GM18861 (cell line): ENCODE data around the gene GFER.
"Not testable (repeated sequence)": the region's sequence is repeated elsewhere in the genome, so short reads cannot be mapped to it uniquely, and the experiment has no call there.

ENCODE experiments used
- ATAC-seq: cut with Tn5 transposase; IDR thresholded peaks from one replicate; pipeline ENCODE4 v1.9.1; 2021; ENCODE audit not compliant: unreplicated experiment

The GFER gene

GRCh38 chr16:2005646-2006045, 21.7 kb downstream of the GFER start:
- no peak for ATAC-seq

DNA sequence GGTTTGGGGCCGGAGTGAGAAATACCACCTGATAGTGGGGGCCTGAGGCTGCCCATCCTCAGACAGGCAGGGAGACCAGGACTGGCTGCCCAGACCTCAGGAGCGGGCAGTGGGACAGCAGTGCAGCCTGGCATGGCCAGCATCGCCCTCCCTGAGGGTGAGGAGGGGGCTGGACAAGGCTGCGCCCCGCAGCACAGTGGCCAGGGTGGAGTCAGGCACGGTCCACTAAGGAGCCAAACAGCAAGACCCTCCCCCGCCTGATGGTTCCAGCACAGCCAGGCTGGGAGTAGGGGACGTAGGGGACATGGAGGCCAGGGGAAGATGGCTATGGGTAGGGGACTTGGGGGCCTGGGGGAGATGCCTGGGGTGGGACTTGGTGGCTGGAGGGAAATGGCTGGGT, 22.3 kb downstream of the GFER start:
- ATAC-seq: no peak

DNA sequence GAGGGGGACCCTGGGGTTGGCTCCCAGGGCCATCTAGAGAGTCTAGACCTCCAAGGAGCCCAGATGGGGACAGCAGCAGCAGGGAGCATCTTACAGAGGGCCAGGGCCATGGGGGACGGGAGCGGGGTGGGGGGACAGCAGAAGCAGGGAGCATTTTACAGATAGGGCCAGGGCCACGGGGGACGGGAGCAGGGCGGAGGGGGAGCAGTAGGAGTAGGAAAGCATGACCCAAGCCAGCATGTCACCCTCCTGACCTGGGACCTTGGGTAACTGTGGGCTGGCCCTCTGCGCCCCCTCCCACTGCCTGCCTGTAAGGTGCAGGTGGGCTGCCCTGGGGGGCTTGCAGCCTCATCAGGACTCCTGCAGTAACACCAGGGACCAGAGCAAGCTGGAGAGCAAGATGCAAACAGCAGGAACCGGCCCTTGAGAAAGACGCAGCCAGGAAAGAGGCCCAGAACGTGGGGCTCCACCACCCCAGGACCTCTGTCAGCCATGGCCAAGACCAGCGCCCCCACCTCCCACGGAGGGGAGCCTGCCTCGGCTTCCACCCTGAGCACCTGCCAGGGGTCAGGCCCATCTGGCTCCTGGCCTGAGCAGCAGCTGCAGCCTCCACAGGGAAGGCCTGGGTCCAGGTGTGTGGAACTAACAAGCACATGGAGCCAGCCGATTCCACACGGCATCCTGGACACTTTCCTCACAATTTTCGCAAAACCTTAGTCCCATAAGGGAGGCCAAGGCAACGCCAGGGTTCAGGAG, 23.3 kb downstream of the GFER start:
- ATAC-seq: no peak

DNA sequence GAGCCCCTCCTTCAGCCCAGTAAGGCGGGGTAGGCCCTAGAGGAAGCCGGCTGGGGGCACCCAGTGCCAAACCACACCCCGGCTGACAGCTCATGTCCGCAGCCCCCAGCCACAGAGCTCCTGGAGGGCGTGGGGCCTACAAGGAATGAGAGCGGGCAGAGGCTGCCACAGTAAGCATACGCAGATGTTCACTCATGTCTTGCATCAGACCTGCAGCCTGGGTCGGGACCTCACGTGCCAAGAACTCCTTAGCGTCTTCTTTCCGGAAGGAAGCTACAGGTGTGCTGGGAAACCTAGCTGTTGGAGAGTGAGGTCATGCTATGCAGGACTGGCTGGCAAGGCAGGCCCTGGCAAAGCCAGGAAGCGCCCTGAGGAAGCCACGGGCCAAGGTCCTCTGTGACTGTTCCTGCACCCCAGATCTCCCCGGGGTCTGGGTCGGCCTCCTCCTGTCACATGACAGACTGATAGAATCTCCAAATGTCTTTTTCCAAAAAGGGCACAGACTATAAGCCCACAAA, 24.1 kb downstream of the GFER start:
- no peak for ATAC-seq

DNA sequence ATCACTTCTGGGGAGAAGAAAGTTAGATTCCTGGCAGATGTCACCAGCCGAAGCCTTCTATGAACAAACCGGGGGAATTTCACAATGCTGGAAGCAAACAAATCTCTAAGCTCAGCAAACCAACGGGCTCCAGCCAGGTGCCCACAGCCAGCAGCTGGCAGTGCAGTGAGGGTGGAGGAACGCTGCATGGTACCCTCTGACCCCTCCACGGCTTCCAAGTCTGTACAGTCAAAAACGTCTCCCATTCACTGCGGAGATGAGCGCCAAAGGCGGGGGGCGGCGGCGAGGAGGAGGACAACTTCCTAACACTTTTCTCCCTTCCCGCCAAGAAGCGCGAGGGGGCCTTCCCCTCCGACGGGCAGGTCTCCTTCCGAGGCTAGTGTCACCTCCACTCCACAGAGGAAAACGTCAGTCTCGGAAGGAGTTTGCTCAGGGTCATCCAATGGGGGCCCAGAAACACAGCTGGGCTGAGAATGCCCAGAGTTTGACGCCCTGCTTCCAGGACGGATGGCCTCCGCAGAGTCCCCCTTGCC, 24.7 kb downstream of the GFER start:
- no peak for ATAC-seq

- ATAC-seq: peak; percentile 24
Measured at GRCh38 chr16:2009164-2009711, 25.2 kb downstream of the GFER start.

DNA sequence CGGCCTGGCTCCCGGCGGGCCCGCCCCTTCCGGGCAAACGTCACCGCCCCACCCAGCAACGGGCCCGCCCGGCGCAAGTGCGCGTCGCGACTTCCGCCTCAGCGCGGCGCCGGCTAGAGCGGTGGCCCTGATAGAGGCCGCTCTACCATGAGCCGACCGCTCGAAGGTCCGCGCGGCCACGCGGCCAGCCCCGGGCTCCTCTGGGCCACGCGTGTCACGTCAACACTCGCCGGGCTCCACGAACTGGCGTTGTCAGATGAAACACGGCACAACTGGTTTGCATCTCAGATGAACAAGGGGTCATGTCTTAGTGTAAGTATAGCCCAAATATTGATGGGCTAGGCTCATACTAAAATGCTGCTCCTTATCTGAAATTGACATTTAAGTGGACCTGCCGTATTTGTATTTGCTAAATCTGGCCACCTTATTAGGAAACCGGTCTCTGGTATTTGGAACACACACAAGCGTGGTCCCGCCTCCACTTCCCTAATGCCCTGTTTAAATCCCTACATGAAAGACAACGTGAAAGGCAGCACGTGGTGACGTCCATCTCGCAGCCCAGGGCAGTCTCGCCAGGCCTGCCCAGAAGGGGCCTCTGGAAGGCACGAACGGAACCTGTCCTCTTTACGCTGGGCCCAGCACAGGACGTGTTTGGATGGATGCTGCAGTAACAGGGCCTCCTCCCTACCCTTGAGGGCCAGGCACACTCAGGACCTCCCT, 26.0 kb downstream of the GFER start, which contains the start of gene ZNF598:
ZNF598 (minus strand) TSS at position 31 of the 720 bp plus-strand sequence.
- peak; percentile 64 for ATAC-seq

GRCh38 chr16:2011726-2012125, 27.7 kb downstream of the GFER start:
- ATAC-seq: not testable (repeated sequence)

- ATAC-seq: no peak
Measured at GRCh38 chr16:2013527-2013926, 29.5 kb downstream of the GFER start.

DNA sequence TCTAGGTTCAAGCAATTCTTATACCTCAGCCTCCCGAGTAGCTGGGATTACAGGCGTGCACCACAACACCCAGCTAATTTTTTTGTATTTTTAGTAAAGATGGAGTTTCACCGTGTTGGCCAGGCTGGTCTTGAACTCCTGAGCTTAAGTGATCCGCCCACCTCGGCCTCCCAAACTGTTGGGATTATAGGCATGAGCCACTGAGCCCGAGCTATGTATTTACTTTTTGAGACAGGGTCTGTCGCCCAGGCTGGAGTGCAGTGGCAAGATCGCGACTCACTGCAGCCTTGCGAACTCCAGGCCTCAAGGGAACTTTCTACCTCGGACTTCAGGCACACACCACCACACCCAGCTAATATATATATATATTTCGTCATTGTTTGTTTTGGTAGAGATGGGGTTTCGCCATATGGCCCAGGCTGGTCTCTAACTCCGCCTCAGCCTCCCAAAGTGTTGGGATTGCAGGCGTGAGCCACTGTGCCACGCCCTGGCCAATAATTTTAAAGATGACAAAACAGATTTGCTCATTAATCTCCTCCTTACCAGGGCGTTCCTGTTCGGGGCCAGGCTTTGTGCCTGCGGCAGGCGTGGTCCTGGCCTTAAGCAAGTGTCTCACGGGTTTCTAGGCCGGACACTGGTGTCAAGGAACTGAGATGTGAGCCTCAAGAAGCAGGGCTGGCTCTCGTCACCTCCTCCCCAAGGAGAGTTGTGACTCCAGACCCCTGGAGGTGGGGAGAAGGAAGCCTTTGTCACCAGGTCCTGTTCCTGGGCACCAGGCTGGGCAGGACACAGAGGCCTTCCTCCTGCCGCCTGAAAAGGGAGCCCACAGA, 31.3 kb downstream of the GFER start:
- ATAC-seq: no peak

DNA sequence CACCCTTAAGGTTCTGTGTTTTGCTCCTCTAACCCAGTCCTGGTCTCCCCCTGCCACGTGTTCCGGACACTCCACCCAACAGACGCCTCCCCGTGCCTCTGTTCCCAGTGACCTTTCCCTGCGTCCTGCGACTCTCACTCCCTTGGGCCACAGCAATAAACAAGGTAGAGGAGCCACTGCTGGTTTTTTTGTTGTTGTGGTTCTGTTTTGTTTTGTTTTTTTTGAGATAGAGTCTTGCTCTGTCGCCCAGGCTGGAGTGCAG, 31.9 kb downstream of the GFER start:
- no peak for ATAC-seq

DNA sequence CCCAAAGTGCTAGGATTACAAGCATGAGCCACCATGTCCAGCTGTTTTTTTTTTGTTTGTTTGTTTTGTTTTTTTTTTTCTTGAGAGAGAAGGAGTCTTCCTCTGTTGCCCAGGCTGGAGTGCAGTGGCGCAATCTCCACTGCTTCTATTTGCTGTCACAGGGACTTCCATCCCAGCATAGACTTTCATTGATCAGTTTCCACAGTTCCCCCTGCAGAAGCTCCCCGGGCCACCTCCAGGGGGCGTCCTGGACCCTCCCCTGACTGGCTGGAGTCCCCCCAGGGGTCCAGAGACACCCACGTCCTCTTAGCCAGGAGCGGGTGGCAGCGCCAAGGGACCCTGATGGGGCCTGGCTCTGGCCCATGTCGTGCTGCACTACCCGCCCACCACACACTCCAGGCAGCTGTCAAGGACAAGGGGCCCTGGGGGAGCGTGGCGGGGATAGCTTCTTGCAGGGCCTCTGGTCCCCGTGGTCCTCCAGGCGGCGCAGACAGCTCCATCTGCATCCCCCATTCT, 32.5 kb downstream of the GFER start:
- no peak for ATAC-seq

- no peak for ATAC-seq
Measured at GRCh38 chr16:2019518-2019920, 35.5 kb downstream of the GFER start, which contains the start of gene NPW. TSS of gene NPW (plus strand) at chr16:2019785.

- no peak for ATAC-seq
Measured at GRCh38 chr16:2019921-2020831, 36.2 kb downstream of the GFER start.

- ATAC-seq: no peak
Measured at GRCh38 chr16:2022723-2023091, 38.7 kb downstream of the GFER start.

DNA sequence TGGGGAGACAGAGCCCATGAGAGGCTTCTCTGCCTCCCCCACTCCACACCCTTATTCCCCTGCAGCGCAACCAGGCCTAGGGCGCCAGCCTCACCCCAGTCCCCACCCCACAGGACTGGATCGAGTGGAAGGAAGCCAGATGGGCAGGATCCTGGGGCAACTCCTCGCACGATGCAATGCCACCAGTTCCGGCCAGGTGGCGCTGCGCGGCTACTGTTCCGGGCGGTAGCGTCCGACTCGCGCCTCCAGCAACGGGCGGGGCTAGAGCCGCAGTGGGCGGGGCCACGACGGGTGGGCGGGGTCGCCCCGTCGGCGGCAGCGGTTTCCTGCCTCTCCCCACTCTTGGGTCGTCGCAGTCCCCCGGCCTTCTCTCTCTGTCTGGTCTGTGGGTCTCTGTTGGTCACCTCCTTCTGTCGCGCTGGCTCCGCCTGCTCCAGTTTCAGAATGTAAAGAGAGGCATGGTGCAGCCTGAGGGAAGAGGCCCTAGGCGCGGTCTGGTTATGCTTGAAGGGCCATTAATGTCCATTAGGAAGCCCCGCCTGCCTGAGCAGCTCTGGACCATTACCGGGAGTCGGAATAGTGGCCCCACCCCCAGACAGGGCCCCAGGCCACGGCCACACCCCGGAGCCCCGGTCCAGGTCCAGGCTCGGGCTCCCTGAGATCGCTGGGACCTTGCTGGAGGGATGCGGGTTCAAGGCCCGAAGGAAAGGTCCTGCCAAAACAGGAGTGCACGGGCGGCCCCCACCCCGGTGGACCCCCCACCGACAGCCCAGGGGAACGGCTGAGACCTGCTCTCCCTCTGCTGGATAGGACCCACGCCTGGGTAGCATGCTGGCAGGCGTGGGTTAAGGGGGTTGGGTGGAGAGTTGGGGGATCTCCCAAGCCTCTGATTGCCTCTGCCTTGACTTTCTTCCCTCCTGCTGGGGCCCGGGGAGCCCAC, 39.4 kb downstream of the GFER start:
- no peak for ATAC-seq

GRCh38 chr16:2024032-2024420, 40.0 kb downstream of the GFER start:
- no peak for ATAC-seq

- ATAC-seq: no peak
Measured at GRCh38 chr16:2025251-2025650, 41.3 kb downstream of the GFER start.
